ENCODE data around the gene ZBTB5. TPM values are rescaled to one million over a fixed set of nuclear protein-coding genes. Genes with fewer than 3 reads are reported as not detected.
A peak's percentile ranks its signal among the peaks of the same experiment; 100 is the strongest.

ZBTB5 gene
- total RNA-seq, 1 donor from 2014 or later, result 9.0 TPM

GRCh38 chr9:37453827-37454226 is 11.4 kb downstream of the ZBTB5 start:
- no peak overlapping the region for H3K4me3 Mint-ChIP-seq (ENCODE audit: unreplicated experiment)
- peaks cover 1% of the 10 kb centered on the region for H3K27me3 Mint-ChIP-seq (ENCODE audit: unreplicated experiment)
- H3K9me3 Mint-ChIP-seq (ENCODE audit: unreplicated experiment), result no peaks in the 10 kb centered on the region
- H3K4me1 Mint-ChIP-seq (ENCODE audit: unreplicated experiment), result no peaks in the 10 kb centered on the region
- no peak for DNase-seq (ENCODE audit: low spot score)
- no peak overlapping the region for H3K27ac Mint-ChIP-seq (ENCODE audit: unreplicated experiment)
- TF ChIP-seq CTCF (IDR thresholded peaks at IDR 0.05; ENCODE audit: unreplicated experiment), result no peak
- peaks cover 8% of the 10 kb centered on the region for H3K36me3 Mint-ChIP-seq (ENCODE audit: low read depth, unreplicated experiment)

DNA sequence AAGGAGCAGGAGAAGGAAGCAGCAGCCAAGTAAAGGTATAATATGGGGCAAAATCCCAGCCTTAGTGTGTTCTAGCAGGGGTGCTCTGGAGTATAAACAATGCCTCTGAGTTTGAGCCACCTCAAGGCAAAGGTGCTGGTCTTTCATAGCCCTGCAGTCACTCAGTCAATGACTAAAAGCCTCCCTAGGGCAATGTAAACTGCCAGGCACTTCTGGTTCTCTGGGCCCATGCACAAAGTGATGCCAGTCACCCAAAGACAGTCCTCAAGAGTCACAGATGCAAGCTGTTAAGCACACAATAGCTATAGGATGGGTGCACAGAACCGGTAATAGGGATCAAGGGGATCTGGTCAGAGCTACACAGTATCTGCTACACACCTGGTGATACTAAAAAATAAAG is 12.6 kb downstream of the ZBTB5 start:
- Mint-ChIP-seq H3K4me1 (ENCODE audit: unreplicated experiment) (no peaks in the 10 kb centered on the region), H3K4me3 (ENCODE audit: unreplicated experiment) (no peak overlapping the region), H3K27ac (ENCODE audit: unreplicated experiment) (no peak overlapping the region), H3K27me3 (ENCODE audit: unreplicated experiment) (peaks cover 1% of the 10 kb centered on the region), H3K9me3 (ENCODE audit: unreplicated experiment) (no peaks in the 10 kb centered on the region), H3K36me3 (ENCODE audit: low read depth, unreplicated experiment) (peaks cover 8% of the 10 kb centered on the region)
- TF ChIP-seq CTCF (IDR thresholded peaks at IDR 0.05; ENCODE audit: unreplicated experiment), result no peak
- no peak for DNase-seq (ENCODE audit: low spot score)

DNA sequence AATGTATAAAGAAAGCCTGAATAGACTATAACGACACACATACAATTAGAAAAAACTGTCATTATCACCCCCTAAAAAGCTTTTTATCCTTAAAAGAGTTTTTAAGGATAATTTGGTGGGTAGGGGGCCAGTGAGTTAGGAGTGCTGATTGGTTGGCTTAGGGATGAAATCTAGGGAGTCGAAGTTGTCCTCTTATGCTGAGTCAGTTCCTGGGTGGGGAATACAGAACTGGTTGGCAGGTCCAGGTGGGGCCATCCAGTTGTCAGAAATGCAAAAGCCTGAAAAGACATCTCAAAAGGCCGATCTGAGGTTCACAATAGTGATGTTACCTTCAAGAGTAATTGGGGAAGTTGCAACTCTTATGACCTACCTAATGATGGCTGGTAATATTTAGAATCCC is 13.6 kb downstream of the ZBTB5 start:
- peaks cover 8% of the 10 kb centered on the region for H3K36me3 Mint-ChIP-seq (ENCODE audit: low read depth, unreplicated experiment)
- no peak overlapping the region for H3K27ac Mint-ChIP-seq (ENCODE audit: unreplicated experiment)
- H3K4me3 Mint-ChIP-seq (ENCODE audit: unreplicated experiment), result no peak overlapping the region
- DNase-seq (ENCODE audit: low spot score), result no peak
- H3K27me3 Mint-ChIP-seq (ENCODE audit: unreplicated experiment), result peaks cover 1% of the 10 kb centered on the region
- TF ChIP-seq CTCF (IDR thresholded peaks at IDR 0.05; ENCODE audit: unreplicated experiment), result no peak
- H3K4me1 Mint-ChIP-seq (ENCODE audit: unreplicated experiment), result no peaks in the 10 kb centered on the region
- H3K9me3 Mint-ChIP-seq (ENCODE audit: unreplicated experiment), result no peaks in the 10 kb centered on the region

DNA sequence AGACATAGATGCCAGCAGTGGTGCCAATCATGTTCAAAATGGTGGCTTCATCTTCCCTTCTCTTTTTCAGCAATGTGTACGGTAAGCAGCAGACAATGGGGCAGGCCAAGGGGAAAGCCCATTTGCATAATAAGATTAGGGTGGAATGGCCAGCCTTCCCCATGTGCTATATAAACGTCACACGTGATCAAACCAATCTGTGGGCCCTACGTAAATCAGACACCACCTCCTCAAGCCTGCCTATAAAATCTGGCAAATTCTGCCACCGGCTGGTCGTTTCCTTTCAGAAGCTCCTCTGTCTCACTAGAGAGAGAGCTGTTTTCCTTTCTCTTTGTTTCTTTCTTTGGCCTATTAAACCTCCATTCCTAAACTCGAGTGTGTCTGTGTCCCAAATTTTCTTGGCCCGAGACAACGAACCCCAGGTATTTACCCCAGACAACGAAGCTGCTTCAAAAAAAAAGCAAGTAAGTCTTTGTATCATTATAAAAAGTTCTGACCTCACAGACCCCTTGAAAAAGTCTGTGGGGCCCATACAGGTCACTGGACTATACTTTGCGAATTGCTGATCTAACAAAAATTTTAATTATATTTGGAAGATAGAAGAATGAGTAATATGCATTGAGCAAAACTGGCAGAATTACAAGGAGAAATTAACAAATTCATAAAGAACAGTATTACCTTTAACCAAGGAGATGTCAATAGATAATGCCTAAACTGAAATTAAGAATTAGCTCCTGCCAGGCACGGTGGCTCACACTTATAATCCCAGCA is 15.2 kb downstream of the ZBTB5 start:
- H3K27ac Mint-ChIP-seq (ENCODE audit: unreplicated experiment), result peak overlapping the region; percentile 71

More for the DNA sequence above, 15.2 kb downstream of the ZBTB5 start:
- Mint-ChIP-seq H3K4me1 (ENCODE audit: unreplicated experiment) (no peaks in the 10 kb centered on the region), H3K27me3 (ENCODE audit: unreplicated experiment) (peaks cover 1% of the 10 kb centered on the region), H3K9me3 (ENCODE audit: unreplicated experiment) (no peaks in the 10 kb centered on the region), H3K4me3 (ENCODE audit: unreplicated experiment) (no peak overlapping the region), H3K36me3 (ENCODE audit: low read depth, unreplicated experiment) (peaks cover 3% of the 10 kb centered on the region)
- DNase-seq (ENCODE audit: low spot score), result no peak
- no peak for TF ChIP-seq CTCF (IDR thresholded peaks at IDR 0.05; ENCODE audit: unreplicated experiment)
